ENCODE results near the gene GPC6. TPM values are rescaled to one million over a fixed set of nuclear protein-coding genes. Genes with fewer than 3 reads are reported as not detected.

Gene GPC6
- total RNA-seq, 2 experiments from 2014 or later, result not detected

- no peak overlapping the region for H3K4me2 ChIP-seq (ENCODE audit: low read length)
- H3K79me2 ChIP-seq (ENCODE audit: insufficient read depth, low read depth, low read length), result no peaks in the 10 kb centered on the region
- H2AFZ ChIP-seq (ENCODE audit: low read length), result no peak overlapping the region
- no peaks in the 10 kb centered on the region for H3K36me3 ChIP-seq (ENCODE audit: insufficient read depth, low read length)
- ChIA-PET CTCF (ENCODE audit: unreplicated experiment) (no interaction called here), POLR2A (interaction anchor here (1.3 kb wide), 1 partner anchor 16 kb away, joined by 3 read pairs; no protein-coding TSS in a partner anchor)
- H3K9me3 ChIP-seq (ENCODE audit: low read length), result no peaks in the 10 kb centered on the region
- DNase-seq (ENCODE audit: low spot score), result no peak
- H3K9me2 ChIP-seq (ENCODE audit: insufficient read depth, low read length), result no peaks in the 10 kb centered on the region
- H4K20me1 ChIP-seq (ENCODE audit: insufficient read depth, low read length), result no peaks in the 10 kb centered on the region
- no peak overlapping the region for H3K27ac ChIP-seq (ENCODE audit: low read depth, low read length, poor library complexity, severe bottlenecking)
- no peak overlapping the region for H3K4me3 ChIP-seq (ENCODE audit: low read depth, low read length, poor library complexity, severe bottlenecking)
- H3K4me1 ChIP-seq (ENCODE audit: insufficient read depth, low read length, poor library complexity, severe bottlenecking), result no peaks in the 10 kb centered on the region
- TF ChIP-seq CTCF (conservative IDR thresholded peaks at IDR 0.05; ENCODE audit: low read length) (no peak), EZH2phosphoT487 (IDR thresholded peaks at IDR 0.05; ENCODE audit: borderline replicate concordance, low read depth, low read length) (no peak)
- intact Hi-C loops (cut with micrococcal nuclease; ENCODE audit: unreplicated experiment), result no loop called here
- no TSS peak for BruUV-seq (replicated peaks)
Observed at GRCh38 chr13:94395860-94396259, 1169.3 kb downstream of the GPC6 start.

GRCh38 chr13:94399812-94400211 lies 1173.2 kb downstream of the GPC6 start:
- POLR2A ChIA-PET, result no interaction called here
- intact Hi-C loops (cut with micrococcal nuclease; ENCODE audit: unreplicated experiment), result no loop called here
- Histone ChIP-seq H2AFZ (ENCODE audit: low read length) (no peak overlapping the region), H3K4me1 (ENCODE audit: insufficient read depth, low read length, poor library complexity, severe bottlenecking) (no peaks in the 10 kb centered on the region), H4K20me1 (ENCODE audit: insufficient read depth, low read length) (no peaks in the 10 kb centered on the region), H3K4me3 (ENCODE audit: low read depth, low read length, poor library complexity, severe bottlenecking) (no peak overlapping the region), H3K79me2 (ENCODE audit: insufficient read depth, low read depth, low read length) (no peaks in the 10 kb centered on the region), H3K36me3 (ENCODE audit: insufficient read depth, low read length) (no peaks in the 10 kb centered on the region), H3K9me2 (ENCODE audit: insufficient read depth, low read length) (no peaks in the 10 kb centered on the region), H3K4me2 (ENCODE audit: low read length) (no peak overlapping the region), H3K27ac (ENCODE audit: low read depth, low read length, poor library complexity, severe bottlenecking) (no peak overlapping the region), H3K9me3 (ENCODE audit: low read length) (no peaks in the 10 kb centered on the region)
- TF ChIP-seq CTCF (conservative IDR thresholded peaks at IDR 0.05; ENCODE audit: low read length), result no peak
- TF ChIP-seq EZH2phosphoT487 (IDR thresholded peaks at IDR 0.05; ENCODE audit: borderline replicate concordance, low read depth, low read length), result no peak
- no TSS peak for BruUV-seq (replicated peaks)
- no peak for DNase-seq (ENCODE audit: low spot score)
- CTCF ChIA-PET (ENCODE audit: unreplicated experiment), result no interaction called here

GRCh38 chr13:94400874-94401273 lies 1174.3 kb downstream of the GPC6 start:
- Histone ChIP-seq H3K4me2 (ENCODE audit: low read length) (no peak overlapping the region), H3K36me3 (ENCODE audit: insufficient read depth, low read length) (no peaks in the 10 kb centered on the region), H2AFZ (ENCODE audit: low read length) (no peak overlapping the region), H3K4me3 (ENCODE audit: low read depth, low read length, poor library complexity, severe bottlenecking) (no peak overlapping the region), H3K9me2 (ENCODE audit: insufficient read depth, low read length) (no peaks in the 10 kb centered on the region), H3K4me1 (ENCODE audit: insufficient read depth, low read length, poor library complexity, severe bottlenecking) (no peaks in the 10 kb centered on the region), H3K27ac (ENCODE audit: low read depth, low read length, poor library complexity, severe bottlenecking) (no peak overlapping the region), H3K79me2 (ENCODE audit: insufficient read depth, low read depth, low read length) (no peaks in the 10 kb centered on the region), H4K20me1 (ENCODE audit: insufficient read depth, low read length) (no peaks in the 10 kb centered on the region), H3K9me3 (ENCODE audit: low read length) (no peaks in the 10 kb centered on the region)
- POLR2A ChIA-PET, result no interaction called here
- intact Hi-C loops (cut with micrococcal nuclease; ENCODE audit: unreplicated experiment), result no loop called here
- CTCF ChIA-PET (ENCODE audit: unreplicated experiment), result no interaction called here
- TF ChIP-seq EZH2phosphoT487 (IDR thresholded peaks at IDR 0.05; ENCODE audit: borderline replicate concordance, low read depth, low read length) (no peak), CTCF (conservative IDR thresholded peaks at IDR 0.05; ENCODE audit: low read length) (no peak)
- BruUV-seq (replicated peaks), result no TSS peak
- no peak for DNase-seq (ENCODE audit: low spot score)

Data from OCI-LY7 (cell line).